Effector memory CD4-positive, alpha-beta T cell (primary cell): ENCODE data around the gene SPATA31C1.

Experiments used
- DNase-seq, 3 donors: peaks; one replicate each; pipeline ENCODE4 v3.0.0-alpha.2; 2020
- H3K27ac ChIP-seq: 2 replicates; pipeline ENCODE4 v1.7.0; 2013; ENCODE audit warnings: mild to moderate bottlenecking, low read length, moderate library complexity; ENCODE audit not compliant: insufficient read depth, poor library complexity, severe bottlenecking
- H3K27me3 ChIP-seq: replicated peaks from 2 replicates; pipeline ENCODE4 v1.7.0; 2013; ENCODE audit warnings: mild to moderate bottlenecking, low read length; ENCODE audit not compliant: insufficient read depth, control insufficient read depth, poor library complexity, severe bottlenecking
- H3K36me3 ChIP-seq: 2 replicates; pipeline ENCODE4 v1.7.0; 2013; ENCODE audit warnings: mild to moderate bottlenecking, low read length, moderate library complexity; ENCODE audit not compliant: control insufficient read depth, insufficient read depth
- H3K4me1 ChIP-seq: 2 replicates; pipeline ENCODE4 v1.7.0; 2013; ENCODE audit warnings: low read length, mild to moderate bottlenecking; ENCODE audit not compliant: control insufficient read depth, insufficient read depth, poor library complexity, severe bottlenecking
- H3K4me3 ChIP-seq: 2 replicates; pipeline ENCODE4 v1.7.0; 2013; ENCODE audit warnings: low read length, low read depth, mild to moderate bottlenecking; ENCODE audit not compliant: insufficient read depth, poor library complexity, severe bottlenecking
- H3K9me3 ChIP-seq: 2 replicates; pipeline ENCODE4 v1.7.0; 2013; ENCODE audit warnings: mild to moderate bottlenecking, low read length, moderate library complexity; ENCODE audit not compliant: control insufficient read depth

SPATA31C1 gene

DNA sequence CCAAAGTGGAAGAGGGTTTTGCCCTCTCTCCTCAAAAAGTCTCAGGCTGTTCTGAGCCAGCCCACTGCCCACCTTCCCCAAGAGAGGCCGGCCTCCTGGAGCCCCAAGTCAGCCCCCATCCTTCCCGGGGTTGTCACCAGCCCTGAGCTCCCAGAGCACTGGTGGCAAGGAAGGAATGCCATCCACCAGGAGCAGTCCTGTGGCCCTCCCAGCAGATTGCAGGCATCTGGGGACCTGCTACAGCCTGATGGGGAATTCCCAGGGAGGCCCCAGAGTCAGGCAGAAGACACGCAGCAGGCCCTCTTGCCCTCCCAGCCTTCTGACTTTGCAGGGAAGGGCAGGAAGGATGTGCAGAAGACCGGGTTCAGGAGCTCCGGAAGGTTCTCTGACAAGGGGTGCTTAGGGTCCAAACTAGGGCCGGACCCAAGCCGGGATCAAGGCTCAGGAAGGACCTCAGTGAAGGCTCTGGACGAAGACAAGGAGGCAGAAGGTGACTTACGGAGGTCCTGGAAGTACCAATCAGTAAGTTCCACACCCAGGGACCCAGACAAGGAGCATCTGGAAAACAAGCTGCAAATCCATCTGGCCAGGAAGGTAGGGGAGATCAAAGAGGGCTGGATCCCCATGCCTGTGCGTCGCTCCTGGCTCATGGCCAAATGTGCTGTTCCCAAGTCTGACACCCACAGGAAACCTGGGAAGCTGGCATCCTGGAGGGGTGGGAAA is 31.4 kb upstream of the SPATA31C1 start:
- H3K27ac ChIP-seq: no peak overlapping the region
- H3K27me3 ChIP-seq: no peaks in the 10 kb centered on the region
- H3K4me1 ChIP-seq: no peaks in the 10 kb centered on the region
- DNase-seq: no peak
- H3K9me3 ChIP-seq: no peaks in the 10 kb centered on the region
- H3K4me3 ChIP-seq: no peak overlapping the region
- no peaks in the 10 kb centered on the region for H3K36me3 ChIP-seq

DNA sequence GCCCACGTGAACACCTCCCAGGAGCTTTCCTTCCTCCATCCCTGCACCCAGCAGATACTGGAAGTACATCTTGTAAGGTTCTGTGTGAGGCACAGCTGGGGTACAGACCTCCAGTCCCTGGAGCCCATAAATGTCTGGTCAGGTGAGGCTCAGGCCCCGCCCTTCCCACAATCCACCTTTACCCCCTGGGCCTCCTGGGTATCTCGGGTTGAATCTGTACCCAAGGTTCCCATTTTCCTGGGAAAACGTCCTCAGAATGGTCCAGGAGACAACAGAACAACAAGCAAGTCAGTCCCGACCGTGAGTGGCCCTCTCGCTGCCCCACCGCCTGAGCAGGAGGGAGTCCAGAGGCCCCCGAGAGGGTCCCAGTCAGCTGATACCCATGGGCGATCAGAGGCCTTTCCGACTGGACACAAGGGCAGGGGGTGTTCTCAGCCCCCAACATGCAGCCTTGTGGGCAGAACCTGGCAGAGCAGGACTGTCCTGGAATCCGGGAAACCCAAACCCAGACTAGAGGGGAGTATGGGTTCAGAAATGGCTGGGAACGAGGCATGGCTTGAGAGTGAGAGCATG is 30.7 kb upstream of the SPATA31C1 start:
- Histone ChIP-seq H3K36me3 (no peaks in the 10 kb centered on the region), H3K27me3 (no peaks in the 10 kb centered on the region), H3K9me3 (no peaks in the 10 kb centered on the region), H3K4me3 (no peak overlapping the region), H3K27ac (no peak overlapping the region), H3K4me1 (no peaks in the 10 kb centered on the region)
- no peak for DNase-seq

DNA sequence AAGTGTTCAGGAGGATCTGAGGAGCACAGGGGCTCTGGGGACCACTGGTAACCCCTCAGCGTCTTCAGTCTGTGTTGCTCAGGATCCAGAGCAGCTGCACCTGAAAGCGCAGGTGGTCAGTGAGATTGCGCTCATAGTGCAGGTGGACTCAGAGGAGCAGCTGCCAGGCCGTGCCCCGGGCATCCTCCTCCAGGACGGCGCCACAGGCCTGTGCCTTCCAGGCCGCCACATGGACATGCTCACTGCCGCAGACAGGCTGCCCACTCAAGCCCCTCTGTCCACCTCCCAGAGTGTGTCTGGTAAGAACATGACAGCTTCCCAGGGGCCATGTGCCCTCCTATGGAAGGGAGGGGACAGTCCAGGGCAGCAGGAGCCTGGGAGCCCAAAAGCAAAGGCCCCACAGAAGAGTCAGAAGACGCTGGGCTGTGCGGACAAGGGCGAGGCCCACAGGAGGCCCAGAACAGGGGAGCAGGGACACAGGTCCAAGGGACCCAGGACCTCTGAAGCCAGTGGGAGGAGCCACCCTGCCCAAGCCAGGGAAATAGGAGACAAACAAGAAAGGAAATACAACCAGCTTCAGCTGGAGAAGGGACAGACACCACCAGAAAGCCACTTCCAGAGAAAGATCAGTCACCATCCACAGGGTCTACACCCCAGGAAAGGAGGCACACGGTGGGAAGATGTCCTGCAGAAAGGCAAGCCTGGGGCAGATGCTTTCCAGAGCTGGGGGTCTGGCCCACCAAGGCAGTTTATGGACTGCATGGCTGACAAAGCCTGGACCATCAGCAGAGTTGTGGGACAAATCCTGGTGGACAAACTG is 29.9 kb upstream of the SPATA31C1 start:
- H3K27ac ChIP-seq: no peak overlapping the region
- no peaks in the 10 kb centered on the region for H3K27me3 ChIP-seq
- H3K4me3 ChIP-seq: no peak overlapping the region
- no peaks in the 10 kb centered on the region for H3K4me1 ChIP-seq
- H3K9me3 ChIP-seq: no peaks in the 10 kb centered on the region
- H3K36me3 ChIP-seq: no peaks in the 10 kb centered on the region
- no peak for DNase-seq

DNA sequence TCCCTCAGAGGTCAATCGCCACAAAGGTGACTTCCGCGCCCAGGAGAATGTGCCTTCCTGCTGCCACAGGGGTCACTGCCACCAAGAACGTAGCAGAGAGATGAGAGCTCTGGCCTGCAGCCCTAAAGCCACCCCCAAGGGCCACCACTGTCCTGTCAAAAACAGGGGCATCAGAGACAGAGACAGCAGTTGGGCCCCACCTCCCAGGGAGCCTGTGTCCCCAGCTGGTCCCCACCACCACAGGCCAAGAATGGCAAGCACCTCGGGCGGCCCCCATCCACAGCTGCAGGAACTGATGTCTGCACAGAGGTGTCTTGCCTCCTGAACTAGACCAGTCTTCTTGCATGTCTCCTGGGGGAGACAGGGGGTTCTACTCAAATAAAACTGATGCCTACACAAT is 29.3 kb upstream of the SPATA31C1 start:
- Histone ChIP-seq H3K27ac (no peak overlapping the region), H3K4me3 (no peak overlapping the region), H3K9me3 (no peaks in the 10 kb centered on the region), H3K4me1 (no peaks in the 10 kb centered on the region), H3K36me3 (no peaks in the 10 kb centered on the region), H3K27me3 (no peaks in the 10 kb centered on the region)
- DNase-seq: no peak

DNA sequence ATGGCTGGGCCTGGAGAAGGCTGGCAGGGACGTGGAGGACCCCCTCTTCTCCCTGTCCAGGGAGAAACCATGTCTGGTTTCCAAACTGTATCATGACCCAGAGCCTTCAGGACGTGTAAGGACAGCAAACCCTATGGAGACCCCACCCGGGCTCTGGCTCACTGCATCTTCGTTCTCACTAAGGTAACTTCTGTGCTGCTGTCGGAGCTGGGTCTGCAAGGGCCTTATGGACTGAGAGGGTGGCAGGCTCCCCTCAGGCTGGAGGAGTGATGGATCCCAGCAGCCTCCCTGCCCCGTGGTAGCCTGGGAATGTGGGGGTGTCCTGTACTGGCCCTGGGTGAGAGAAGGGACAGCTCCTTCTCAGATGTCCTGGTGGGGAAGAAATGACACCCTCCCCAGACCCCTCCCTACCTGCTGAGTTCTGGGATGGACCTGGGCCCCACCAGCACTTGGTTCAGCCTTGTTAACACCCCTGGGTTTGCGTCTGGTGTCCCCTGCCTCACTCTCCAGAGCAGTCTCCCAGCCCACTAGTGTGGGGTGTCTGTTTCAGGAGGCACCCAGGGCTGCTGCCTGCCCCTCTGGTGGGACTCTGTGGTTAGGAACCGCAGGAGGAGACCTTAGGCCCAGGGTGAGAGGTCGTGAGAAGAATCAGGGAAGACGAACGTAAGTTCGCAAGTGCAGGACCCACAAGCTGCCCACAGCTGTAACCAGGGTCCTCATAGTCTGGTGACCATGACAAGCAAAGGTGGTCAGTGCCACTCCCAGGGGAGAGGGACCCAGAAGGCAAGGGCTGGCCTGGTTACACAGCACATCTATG is 28.5 kb upstream of the SPATA31C1 start:
- H3K9me3 ChIP-seq: no peaks in the 10 kb centered on the region
- DNase-seq: no peak
- no peaks in the 10 kb centered on the region for H3K27me3 ChIP-seq
- no peak overlapping the region for H3K4me3 ChIP-seq
- no peak overlapping the region for H3K27ac ChIP-seq
- no peaks in the 10 kb centered on the region for H3K36me3 ChIP-seq
- H3K4me1 ChIP-seq: no peaks in the 10 kb centered on the region

DNA sequence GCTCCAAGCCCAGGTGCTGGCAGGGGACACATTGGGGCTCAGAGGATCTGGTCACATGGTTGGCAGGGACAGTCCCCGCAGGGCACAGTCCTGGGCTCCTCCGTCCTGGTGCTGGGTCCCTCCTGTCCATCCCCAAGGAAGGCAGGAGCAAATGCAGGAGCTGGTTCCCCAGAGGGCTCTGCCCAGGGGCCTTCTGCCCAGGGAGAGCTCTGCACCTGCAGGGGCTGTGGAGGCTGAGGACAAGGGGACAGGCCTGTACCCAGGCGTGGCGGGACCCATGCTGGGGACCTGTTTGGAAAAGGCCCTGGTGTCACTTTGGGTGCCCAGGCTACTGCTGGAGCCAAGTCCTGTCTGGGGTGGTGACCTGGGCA is 27.9 kb upstream of the SPATA31C1 start:
- Histone ChIP-seq H3K36me3 (no peaks in the 10 kb centered on the region), H3K4me3 (no peak overlapping the region), H3K27ac (no peak overlapping the region), H3K4me1 (no peaks in the 10 kb centered on the region), H3K27me3 (no peaks in the 10 kb centered on the region), H3K9me3 (no peaks in the 10 kb centered on the region)
- DNase-seq: no peak

DNA sequence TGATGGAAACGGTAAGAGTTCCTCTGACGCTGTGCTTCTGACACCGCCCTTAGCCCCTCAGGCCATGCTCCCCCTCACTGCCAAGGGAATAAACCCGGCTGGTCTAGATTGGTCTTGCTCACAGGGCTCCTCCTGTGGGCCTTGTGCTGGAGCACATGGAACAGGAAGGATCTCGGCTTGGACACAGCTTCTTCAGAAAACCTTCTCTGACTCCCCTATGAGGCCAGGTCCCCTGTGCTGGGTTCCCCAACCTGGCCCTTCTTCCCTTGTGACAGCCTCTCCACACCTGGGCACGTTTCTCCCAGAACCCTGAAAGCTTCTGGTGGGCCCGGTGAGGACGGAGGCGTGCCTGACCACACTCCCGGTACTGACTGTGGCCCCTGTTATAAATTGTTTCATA is 26.9 kb upstream of the SPATA31C1 start:
- Histone ChIP-seq H3K4me1 (no peaks in the 10 kb centered on the region), H3K4me3 (no peak overlapping the region), H3K27ac (no peak overlapping the region), H3K36me3 (no peaks in the 10 kb centered on the region), H3K27me3 (no peaks in the 10 kb centered on the region), H3K9me3 (no peaks in the 10 kb centered on the region)
- no peak for DNase-seq

DNA sequence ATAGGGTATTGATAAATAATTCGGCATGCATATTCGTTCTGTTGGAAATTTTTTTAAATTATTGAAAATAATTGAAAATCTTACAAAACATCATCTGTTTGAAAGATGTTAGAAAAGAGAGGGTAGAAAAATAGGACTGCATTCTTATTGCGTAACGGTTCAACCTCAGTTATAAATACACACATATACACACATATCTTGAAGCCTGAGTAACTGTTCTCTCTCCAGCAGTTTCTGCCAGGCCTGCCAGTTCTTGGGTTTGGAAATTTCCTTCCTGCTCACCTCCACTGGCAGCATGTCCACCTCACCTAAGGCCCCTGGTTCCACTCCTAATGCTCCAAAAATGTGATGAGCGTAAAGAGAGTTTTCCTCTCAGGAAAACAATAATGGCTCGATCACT is 26.0 kb upstream of the SPATA31C1 start:
- Histone ChIP-seq H3K9me3 (no peaks in the 10 kb centered on the region), H3K4me3 (no peak overlapping the region), H3K4me1 (no peaks in the 10 kb centered on the region), H3K27me3 (no peaks in the 10 kb centered on the region), H3K36me3 (no peaks in the 10 kb centered on the region), H3K27ac (no peak overlapping the region)
- no peak for DNase-seq

DNA sequence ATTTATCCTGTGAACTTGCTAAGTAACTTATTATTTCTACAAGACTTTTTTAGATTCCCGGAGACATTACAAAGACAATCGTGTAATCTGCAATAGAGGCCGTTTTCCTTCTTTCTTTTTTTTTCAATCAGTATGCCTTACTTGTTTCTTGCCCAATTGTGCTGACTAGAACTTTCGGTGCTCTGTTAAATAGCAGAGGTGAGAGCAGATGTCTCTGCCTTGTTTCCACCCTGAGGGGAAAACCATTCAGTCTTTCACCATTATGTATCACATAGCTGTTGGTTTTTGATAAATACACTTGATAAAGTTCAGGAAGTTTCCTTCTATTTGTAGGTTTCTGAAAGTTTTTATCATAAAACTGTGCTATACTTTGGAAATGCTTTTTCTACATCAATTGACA is 24.8 kb upstream of the SPATA31C1 start:
- H3K4me1 ChIP-seq: no peaks in the 10 kb centered on the region
- no peak overlapping the region for H3K27ac ChIP-seq
- no peak overlapping the region for H3K4me3 ChIP-seq
- DNase-seq: no peak
- no peaks in the 10 kb centered on the region for H3K36me3 ChIP-seq
- H3K27me3 ChIP-seq: no peaks in the 10 kb centered on the region
- no peaks in the 10 kb centered on the region for H3K9me3 ChIP-seq
